GM19099 (cell line): ENCODE results near the gene FAIM2.

Experiments used
- POLR2A ChIP-seq: IDR thresholded peaks from 3 replicates; pipeline ENCODE4 v1.6.1; 2011; ENCODE audit warnings: low read depth; ENCODE audit not compliant: insufficient read length; ENCODE audit errors: extremely low read depth

The FAIM2 gene

GRCh38 chr12:49925433-49926204, 21.9 kb upstream of the FAIM2 start:
- no peak for TF ChIP-seq POLR2A

GRCh38 chr12:49924628-49925246, 21.0 kb upstream of the FAIM2 start:
- TF ChIP-seq POLR2A: no peak

GRCh38 chr12:49923880-49924556, 20.3 kb upstream of the FAIM2 start:
- TF ChIP-seq POLR2A: no peak

GRCh38 chr12:49923035-49923644, 19.4 kb upstream of the FAIM2 start:
- no peak for TF ChIP-seq POLR2A

- no peak for TF ChIP-seq POLR2A
These were observed 18.8 kb upstream of the FAIM2 start for GRCh38 chr12:49922349-49923034.

- no peak for TF ChIP-seq POLR2A
These were observed 18.2 kb upstream of the FAIM2 start for GRCh38 chr12:49921936-49922335.

GRCh38 chr12:49921299-49921698, 17.6 kb upstream of the FAIM2 start:
- TF ChIP-seq POLR2A: no peak

GRCh38 chr12:49920915-49921286, 17.2 kb upstream of the FAIM2 start:
- TF ChIP-seq POLR2A: no peak

- TF ChIP-seq POLR2A: no peak
These were observed 16.7 kb upstream of the FAIM2 start for GRCh38 chr12:49920241-49920914.

- no peak for TF ChIP-seq POLR2A
These were observed 14.1 kb upstream of the FAIM2 start for GRCh38 chr12:49917788-49918173.

GRCh38 chr12:49917166-49917787, 13.6 kb upstream of the FAIM2 start:
- TF ChIP-seq POLR2A: no peak

- no peak for TF ChIP-seq POLR2A
These were observed 12.6 kb upstream of the FAIM2 start for GRCh38 chr12:49916129-49916919.

GRCh38 chr12:49912345-49913255, 8.9 kb upstream of the FAIM2 start:
- no peak for TF ChIP-seq POLR2A

GRCh38 chr12:49911213-49911605, 7.5 kb upstream of the FAIM2 start:
- no peak for TF ChIP-seq POLR2A
